HCT116 (cell line): ENCODE measurements around the gene ZNF835. TPM values are rescaled to one million over a fixed set of nuclear protein-coding genes. Genes with fewer than 3 reads are reported as not detected.

Experiments used
- ATAC-seq: fragments of 200-7000 bp; cut with Tn5 transposase; 2 replicates; pipeline ENCODE4 v1.9.1; 2020; ENCODE audit warnings: mild to moderate bottlenecking, moderate library complexity
- BruUV-seq: library from RNA; stranded (reverse); fragments of 400-500 nt; replicated peaks from 2 replicates; lab custom pipeline; 2021; lab: Mats Ljungman, UMichigan
- CTCF ChIA-PET: fragments of 300-600 bp; sonication (Branson Sonifier 250); formaldehyde crosslinking; loops from one replicate; lab custom pipeline; 2021; ENCODE audit warnings: antibody characterized with exemption; lab: Charles Lee
- POLR2A ChIA-PET: fragments of 300-600, 350-600 bp; sonication (Branson Sonifier 250); formaldehyde crosslinking; loops from one replicate; lab custom pipeline; 2021; ENCODE audit warnings: antibody characterized with exemption; lab: Charles Lee
- RAD21 ChIA-PET, 2 experiments: fragments of 300-600 bp; sonication (Branson Sonifier 250); formaldehyde crosslinking; loops; one replicate each; lab custom pipeline; 2023; ENCODE audit warnings: low total read pairs in 2 of 2; ENCODE audit not compliant: uncharacterized antibody in 2 of 2, unreplicated experiment in 2 of 2, low non-redundant PET in 1 of 2; lab: Charles Lee
- DNase-seq: peaks from one replicate; pipeline ENCODE4 v3.0.0-alpha.2; 2010; ENCODE audit warnings: low read depth, low spot score
- H2AFZ ChIP-seq: fragments of 200-600 bp; shearing (Covaris generic), sonication (generic); 2 replicates; pipeline ENCODE4 v1.6.1; 2017; ENCODE audit warnings: low read depth, mixed run types, mixed read lengths, antibody characterized with exemption, low read length; ENCODE audit not compliant: poor library complexity, severe bottlenecking
- H3K27ac ChIP-seq: 2 replicates; pipeline ENCODE4 v1.5.1; 2012; ENCODE audit warnings: low read depth, low read length
- H3K27me3 ChIP-seq: fragments of 200-600 bp; sonication (generic); 2 replicates; pipeline ENCODE4 v1.6.1; 2016; ENCODE audit warnings: mixed run types, low read length, mixed read lengths; ENCODE audit not compliant: insufficient read depth
- H3K36me3 ChIP-seq, 2 experiments: fragments of 200-500 bp in 1 of 2; fragments of 200-600 bp in 1 of 2; sonication (Bioruptor generic) in 1 of 2; sonication (generic) in 1 of 2; 2 replicates each; pipeline versions ENCODE4 v1.5.1 to v1.6.1; 2014 to 2016; ENCODE audit warnings: low read length in 2 of 2, inconsistent platforms in 1 of 2, mixed read lengths in 1 of 2, mixed run types in 1 of 2; ENCODE audit not compliant: insufficient read depth in 2 of 2, control insufficient read depth in 1 of 2
- H3K4me1 ChIP-seq, 2 experiments: fragments of 200-600 bp in 1 of 2; sonication (generic) in 1 of 2; 2 replicates each; pipeline versions ENCODE4 v1.5.1 to v1.6.1; 2012 to 2017; ENCODE audit warnings: low read length in 2 of 2, inconsistent platforms in 1 of 2, mild to moderate bottlenecking in 1 of 2, mixed read lengths in 1 of 2, mixed run types in 1 of 2, moderate library complexity in 1 of 2; ENCODE audit not compliant: insufficient read depth in 2 of 2, control insufficient read depth in 1 of 2
- H3K4me2 ChIP-seq: fragments of 200-600 bp; sonication (generic); 2 replicates; pipeline ENCODE4 v1.6.1; 2017; ENCODE audit warnings: mixed run types, low read length, mixed read lengths
- H3K4me3 ChIP-seq, 2 experiments: fragments of 200-600 bp in 1 of 2; sonication (generic) in 1 of 2; replicated peaks in 1 of 2; 2 replicates each; pipeline ENCODE4 v1.5.1; 2011 to 2016; ENCODE audit warnings: low read length in 2 of 2, control low read depth in 1 of 2, low read depth in 1 of 2, mild to moderate bottlenecking in 1 of 2, mixed read lengths in 1 of 2, mixed run types in 1 of 2
- H3K79me2 ChIP-seq: fragments of 200-600 bp; sonication (generic); 2 replicates; pipeline ENCODE4 v1.6.1; 2017; ENCODE audit warnings: mild to moderate bottlenecking, mixed run types, low read length, moderate library complexity, mixed read lengths; ENCODE audit not compliant: insufficient read depth
- H3K9ac ChIP-seq: fragments of 200-600 bp; sonication (generic); 2 replicates; pipeline ENCODE4 v1.6.1; 2016; ENCODE audit warnings: low read length, mixed read lengths
- H3K9me2 ChIP-seq: fragments of 200-600 bp; sonication (generic), shearing (Covaris generic); 2 replicates; pipeline ENCODE4 v1.6.1; 2017; ENCODE audit warnings: mixed run types, mild to moderate bottlenecking, moderate library complexity; ENCODE audit not compliant: insufficient read depth
- H3K9me3 ChIP-seq, 2 experiments: fragments of 200-500 bp in 1 of 2; fragments of 200-600 bp in 1 of 2; sonication (Bioruptor generic) in 1 of 2; sonication (generic) in 1 of 2; 2 replicates each; pipeline ENCODE4 v1.6.1; 2014 to 2017; ENCODE audit warnings: low read length in 2 of 2, mixed read lengths in 2 of 2, inconsistent platforms in 1 of 2, low read depth in 1 of 2, mild to moderate bottlenecking in 1 of 2, mixed run types in 1 of 2, moderate library complexity in 1 of 2; ENCODE audit not compliant: control insufficient read depth in 1 of 2, insufficient read depth in 1 of 2
- H4K20me1 ChIP-seq: fragments of 200-600 bp; sonication (generic), shearing (Covaris generic); 2 replicates; pipeline ENCODE4 v1.6.1; 2017; ENCODE audit warnings: mixed run types, mild to moderate bottlenecking, moderate library complexity; ENCODE audit not compliant: insufficient read depth
- CEBPB ChIP-seq: IDR thresholded peaks from 2 replicates; pipeline ENCODE4 v1.6.1; 2012; ENCODE audit warnings: low read depth
- EZH2phosphoT487 ChIP-seq: fragments of 200-600 bp; IDR thresholded peaks from 2 replicates; pipeline ENCODE4 v1.6.1; 2018; ENCODE audit warnings: antibody characterized with exemption, borderline replicate concordance
- POLR2AphosphoS5 ChIP-seq: IDR thresholded peaks from 2 replicates; pipeline ENCODE4 v1.6.1; 2011; ENCODE audit warnings: mild to moderate bottlenecking, low read depth, low read length, moderate library complexity
- REST ChIP-seq: IDR thresholded peaks from 2 replicates; pipeline ENCODE4 v1.6.1; 2012; ENCODE audit warnings: low read depth
- SIN3A ChIP-seq: IDR thresholded peaks from 2 replicates; pipeline ENCODE4 v1.6.1; 2012; ENCODE audit warnings: low read depth
- TCF7L2 ChIP-seq: IDR thresholded peaks from 2 replicates; pipeline ENCODE4 v1.7.0; 2011; ENCODE audit warnings: borderline replicate concordance, inconsistent platforms; ENCODE audit not compliant: insufficient read depth, insufficient read length; ENCODE audit errors: extremely low read depth
- ZBTB33 ChIP-seq: IDR thresholded peaks from 2 replicates; pipeline ENCODE4 v1.6.1; 2011; ENCODE audit warnings: mild to moderate bottlenecking, low read length, moderate library complexity; ENCODE audit not compliant: insufficient replicate concordance; ENCODE audit errors: extremely low read depth
- ZFX ChIP-seq: fragments of 450-650 bp; IDR thresholded peaks from 2 replicates; pipeline ENCODE4 v1.6.1; 2017
- intact Hi-C: fragments of 100-400 bp; cut with micrococcal nuclease; formaldehyde crosslinking; loops from 2 replicates; pipeline ENCODE4 v1.10.0; 2022
- total RNA-seq: library from RNA; stranded (reverse); gene quantifications from one replicate; pipeline ENCODE4 v1.2.1, GENCODE V29; 2021; ENCODE audit not compliant: unreplicated experiment
- TF ChIP-seq, protein P1 (sequence below), 3 experiments: fragments of 200-600 bp in 1 of 3; sonication (generic) in 1 of 3; IDR thresholded peaks in 2 of 3; conservative IDR thresholded peaks in 1 of 3; 2 replicates each; pipeline ENCODE4 v1.5.1; 2012 to 2017; ENCODE audit warnings: low read depth in 2 of 3, low read length in 2 of 3, antibody characterized with exemption in 1 of 3, borderline replicate concordance in 1 of 3, control low read depth in 1 of 3, mild to moderate bottlenecking in 1 of 3, mixed read lengths in 1 of 3, mixed run types in 1 of 3, moderate library complexity in 1 of 3; ENCODE audit not compliant: insufficient read depth in 1 of 3

ZNF835 gene
- total RNA-seq, 1 experiment from 2014 or later = not detected

DNA sequence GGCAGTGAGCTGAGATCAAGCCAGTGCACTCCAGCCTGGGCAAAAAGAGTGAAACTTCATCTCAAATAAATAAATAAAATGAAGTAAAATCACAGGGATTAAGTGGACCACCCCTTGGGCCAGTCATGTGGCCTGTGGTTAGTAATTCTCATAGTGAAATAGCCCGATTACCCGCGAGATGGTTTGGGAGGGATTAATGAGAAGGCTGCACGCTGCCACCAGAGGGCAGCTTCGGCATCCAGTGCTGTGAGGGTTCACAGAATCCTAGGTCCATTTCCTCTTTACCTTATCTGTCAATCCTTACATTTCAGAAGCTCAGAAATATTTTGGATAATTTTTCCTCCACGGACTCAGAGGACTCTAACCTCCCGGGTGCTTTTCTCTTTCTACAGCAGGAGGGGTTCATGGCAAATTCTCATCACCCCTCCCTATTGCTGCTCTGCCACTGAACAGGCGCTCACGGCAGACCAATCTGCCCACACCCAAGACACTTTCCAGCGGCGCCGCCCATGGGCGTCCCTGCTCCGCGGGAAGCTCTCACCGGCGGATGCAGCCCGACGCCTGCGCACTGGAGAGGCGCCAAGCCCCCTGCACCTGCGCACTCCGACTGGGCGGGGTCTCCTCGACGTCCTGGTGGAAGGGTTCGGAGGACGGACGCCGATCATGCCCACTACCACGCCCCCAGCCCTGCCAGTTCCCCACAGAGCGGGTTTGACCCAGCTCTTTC, 11.0 kb downstream of the ZNF835 start:
- intact Hi-C loops = no loop called here
- CTCF ChIA-PET = no interaction called here

DNA sequence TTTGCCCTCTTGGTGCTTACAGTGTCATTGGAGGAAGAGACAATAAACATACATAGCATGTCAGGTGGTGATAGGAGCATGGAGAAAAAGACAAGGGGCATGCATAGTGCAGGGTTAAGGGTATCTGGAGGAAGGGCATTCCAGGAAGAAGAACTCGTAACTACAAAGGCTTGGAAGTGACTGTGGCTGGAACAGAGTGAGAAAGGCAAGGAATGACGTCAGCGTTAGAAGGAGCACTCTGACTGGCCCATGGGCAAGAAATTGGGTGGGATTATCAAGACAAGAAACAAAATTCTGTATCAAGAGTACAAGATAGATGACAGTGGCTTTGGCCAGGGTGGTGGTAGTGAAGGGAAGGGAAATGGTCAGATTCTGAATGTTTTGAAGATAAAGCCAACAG, 17.4 kb downstream of the ZNF835 start:
- Histone ChIP-seq H3K9me2 (no peaks in the 10 kb centered on the region), H3K79me2 (no peaks in the 10 kb centered on the region), H3K9ac (no peak overlapping the region), H3K4me1 (no peaks in the 10 kb centered on the region), H3K27me3 (no peaks in the 10 kb centered on the region), H3K27ac (no peak overlapping the region), H4K20me1 (no peaks in the 10 kb centered on the region), H3K4me2 (no peak overlapping the region), H3K9me3 (peaks cover 0 to 20% of the 10 kb centered on the region in 2 experiments; a peak in 2 of 4 replicates), H3K36me3 (no peaks in the 10 kb centered on the region), H3K4me3 (no peak overlapping the region), H2AFZ (no peak overlapping the region)
- ChIA-PET RAD21 (no interaction called here), CTCF (no interaction called here), POLR2A (no interaction called here)
- DNase-seq (no peak), ATAC-seq (no peak)
- intact Hi-C loops = no loop called here
- no TSS peak for BruUV-seq
- TF ChIP-seq REST = no peak
- no peak for TF ChIP-seq TCF7L2
- no peak for TF ChIP-seq EZH2phosphoT487
- TF ChIP-seq ZBTB33 = no peak
- TF ChIP-seq SIN3A = no peak
- TF ChIP-seq POLR2AphosphoS5 = no peak
- no peak for TF ChIP-seq CEBPB

More for the DNA sequence above, 11.0 kb downstream of the ZNF835 start:
- Histone ChIP-seq H3K79me2 (no peaks in the 10 kb centered on the region), H3K9me2 (no peaks in the 10 kb centered on the region), H2AFZ (no peak overlapping the region), H3K36me3 (no peaks in the 10 kb centered on the region), H3K9ac (no peak overlapping the region), H3K27me3 (no peaks in the 10 kb centered on the region), H3K4me2 (no peak overlapping the region), H4K20me1 (no peaks in the 10 kb centered on the region), H3K4me1 (no peaks in the 10 kb centered on the region), H3K27ac (no peak overlapping the region), H3K4me3 (no peak overlapping the region), H3K9me3 (peaks cover 8 to 16% of the 10 kb centered on the region in 2 experiments; a peak in 2 of 4 replicates)
- DNase-seq (no peak), ATAC-seq (no peak)
- ChIA-PET RAD21 (no interaction called here), POLR2A (no interaction called here)
- no TSS peak for BruUV-seq
- TF ChIP-seq ZFX = no peak
- TF ChIP-seq, protein P1, sequence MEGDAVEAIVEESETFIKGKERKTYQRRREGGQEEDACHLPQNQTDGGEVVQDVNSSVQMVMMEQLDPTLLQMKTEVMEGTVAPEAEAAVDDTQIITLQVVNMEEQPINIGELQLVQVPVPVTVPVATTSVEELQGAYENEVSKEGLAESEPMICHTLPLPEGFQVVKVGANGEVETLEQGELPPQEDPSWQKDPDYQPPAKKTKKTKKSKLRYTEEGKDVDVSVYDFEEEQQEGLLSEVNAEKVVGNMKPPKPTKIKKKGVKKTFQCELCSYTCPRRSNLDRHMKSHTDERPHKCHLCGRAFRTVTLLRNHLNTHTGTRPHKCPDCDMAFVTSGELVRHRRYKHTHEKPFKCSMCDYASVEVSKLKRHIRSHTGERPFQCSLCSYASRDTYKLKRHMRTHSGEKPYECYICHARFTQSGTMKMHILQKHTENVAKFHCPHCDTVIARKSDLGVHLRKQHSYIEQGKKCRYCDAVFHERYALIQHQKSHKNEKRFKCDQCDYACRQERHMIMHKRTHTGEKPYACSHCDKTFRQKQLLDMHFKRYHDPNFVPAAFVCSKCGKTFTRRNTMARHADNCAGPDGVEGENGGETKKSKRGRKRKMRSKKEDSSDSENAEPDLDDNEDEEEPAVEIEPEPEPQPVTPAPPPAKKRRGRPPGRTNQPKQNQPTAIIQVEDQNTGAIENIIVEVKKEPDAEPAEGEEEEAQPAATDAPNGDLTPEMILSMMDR (IDR thresholded peaks at IDR 0.05 in 2 of 3, conservative IDR thresholded peaks at IDR 0.05 in 1 of 3; ENCODE audit: borderline replicate concordance in 1 of 3, insufficient read depth in 1 of 3, low read depth in 2 of 3, low read length in 2 of 3) = peak in 1 of 3 experiments; percentile 5; a peak in 1 of 6 replicates
